LNCAP (cell line): ENCODE data around the gene BLCAP.

Experiments used
- TF ChIP-seq, protein P1 (sequence below): fragments of 450-650 bp; IDR thresholded peaks from 2 replicates; pipeline ENCODE4 v1.5.1; 2017; ENCODE audit warnings: mild to moderate bottlenecking

BLCAP gene

DNA sequence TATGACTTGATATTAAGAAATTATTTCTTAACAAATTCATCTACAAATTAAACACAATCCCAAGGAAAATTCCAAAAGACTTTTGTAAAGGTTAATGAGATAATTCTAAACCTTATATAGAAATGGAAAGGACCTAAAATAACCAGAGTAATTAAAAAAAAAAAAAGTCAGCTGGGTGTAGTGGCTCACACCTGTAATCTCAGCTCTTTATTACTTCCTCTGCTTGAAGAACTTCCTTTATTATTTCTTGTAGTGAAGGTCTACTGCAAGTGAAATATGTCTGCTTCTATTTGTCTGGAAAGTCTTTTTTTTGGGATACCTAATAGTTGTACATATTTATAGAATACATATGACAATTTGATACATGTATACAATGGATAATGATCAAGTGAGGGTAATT is 20.2 kb upstream of the BLCAP start:
- TF ChIP-seq, protein P1, sequence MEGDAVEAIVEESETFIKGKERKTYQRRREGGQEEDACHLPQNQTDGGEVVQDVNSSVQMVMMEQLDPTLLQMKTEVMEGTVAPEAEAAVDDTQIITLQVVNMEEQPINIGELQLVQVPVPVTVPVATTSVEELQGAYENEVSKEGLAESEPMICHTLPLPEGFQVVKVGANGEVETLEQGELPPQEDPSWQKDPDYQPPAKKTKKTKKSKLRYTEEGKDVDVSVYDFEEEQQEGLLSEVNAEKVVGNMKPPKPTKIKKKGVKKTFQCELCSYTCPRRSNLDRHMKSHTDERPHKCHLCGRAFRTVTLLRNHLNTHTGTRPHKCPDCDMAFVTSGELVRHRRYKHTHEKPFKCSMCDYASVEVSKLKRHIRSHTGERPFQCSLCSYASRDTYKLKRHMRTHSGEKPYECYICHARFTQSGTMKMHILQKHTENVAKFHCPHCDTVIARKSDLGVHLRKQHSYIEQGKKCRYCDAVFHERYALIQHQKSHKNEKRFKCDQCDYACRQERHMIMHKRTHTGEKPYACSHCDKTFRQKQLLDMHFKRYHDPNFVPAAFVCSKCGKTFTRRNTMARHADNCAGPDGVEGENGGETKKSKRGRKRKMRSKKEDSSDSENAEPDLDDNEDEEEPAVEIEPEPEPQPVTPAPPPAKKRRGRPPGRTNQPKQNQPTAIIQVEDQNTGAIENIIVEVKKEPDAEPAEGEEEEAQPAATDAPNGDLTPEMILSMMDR, result no peak

DNA sequence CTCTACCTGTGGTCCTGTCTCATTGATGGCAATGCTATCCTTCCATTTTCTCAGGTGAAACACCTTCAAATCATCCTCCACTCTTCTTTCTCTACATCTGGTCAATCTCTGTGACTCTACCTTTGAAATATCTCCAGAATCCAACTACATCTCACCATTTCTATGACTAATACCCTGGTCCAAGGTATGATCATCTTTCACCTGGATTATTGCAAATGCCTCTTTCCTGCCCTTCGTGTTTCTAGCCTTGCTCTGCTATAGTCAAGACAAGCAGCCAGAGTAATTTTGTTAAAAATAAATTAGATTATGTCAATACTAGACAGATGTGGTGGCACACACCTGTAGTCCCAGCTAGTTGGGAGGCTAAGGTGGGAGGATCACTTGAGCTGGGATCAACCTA is 17.8 kb upstream of the BLCAP start:
- TF ChIP-seq, protein P1, result no peak

DNA sequence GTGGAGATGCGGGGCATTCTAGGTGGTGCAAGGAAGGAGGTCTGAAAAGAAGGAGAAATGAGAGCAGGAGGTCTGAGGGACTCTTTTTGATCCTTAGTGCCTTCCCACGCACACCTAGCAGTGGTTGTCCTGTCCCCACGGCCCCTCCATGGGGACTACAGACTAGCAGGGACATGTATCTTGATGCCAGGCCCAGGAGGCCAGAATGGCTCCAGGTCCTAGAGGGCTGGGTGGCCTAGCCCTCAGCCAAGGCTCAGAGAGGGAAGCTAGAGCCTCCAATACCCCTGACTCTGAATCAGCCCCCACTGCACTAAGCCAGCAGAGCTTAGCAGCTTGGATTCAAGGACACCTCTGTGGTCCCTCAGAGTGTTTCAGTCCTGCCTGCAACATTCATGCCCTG is 16.7 kb upstream of the BLCAP start:
- TF ChIP-seq, protein P1, result no peak

DNA sequence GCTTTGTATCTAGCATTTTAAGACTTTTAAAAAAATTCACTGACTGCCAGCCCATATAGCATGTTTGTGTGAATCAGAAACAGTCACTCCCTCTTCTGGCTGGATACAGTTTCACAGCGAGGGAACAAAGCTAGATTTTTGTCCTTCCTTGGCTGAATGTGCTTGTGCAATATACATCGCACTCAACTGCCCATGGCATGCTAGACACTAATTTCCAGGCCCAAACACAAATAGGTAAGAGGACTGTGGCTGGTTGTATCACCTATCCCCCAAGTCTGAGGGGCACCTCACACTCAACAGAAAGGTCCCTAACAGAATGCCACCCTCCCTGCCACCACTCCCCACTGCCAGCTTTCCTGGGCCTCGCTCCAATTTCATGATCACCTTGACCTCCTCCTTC is 16.2 kb upstream of the BLCAP start:
- TF ChIP-seq, protein P1, result peak; percentile 37; the same call in 1 of the 2 replicates

DNA sequence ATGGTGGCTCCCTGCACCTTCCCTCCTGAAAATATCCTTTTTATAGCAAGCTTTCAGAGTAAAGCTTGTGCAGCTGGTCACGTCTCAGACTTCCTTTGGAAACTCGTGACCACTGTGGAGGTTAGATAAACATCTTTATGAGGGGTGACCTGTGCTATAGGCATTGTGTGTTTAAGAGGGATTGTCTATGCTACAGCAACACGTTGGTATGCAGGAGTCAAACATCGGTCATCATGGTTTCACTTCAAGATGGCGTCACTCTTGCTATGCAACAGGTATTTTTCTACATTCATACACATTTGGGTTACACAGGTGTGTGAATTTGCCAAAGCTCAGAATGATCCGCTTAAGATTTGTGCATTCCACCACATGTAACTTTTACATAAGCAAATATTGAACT is 14.6 kb upstream of the BLCAP start:
- TF ChIP-seq, protein P1, result no peak

DNA sequence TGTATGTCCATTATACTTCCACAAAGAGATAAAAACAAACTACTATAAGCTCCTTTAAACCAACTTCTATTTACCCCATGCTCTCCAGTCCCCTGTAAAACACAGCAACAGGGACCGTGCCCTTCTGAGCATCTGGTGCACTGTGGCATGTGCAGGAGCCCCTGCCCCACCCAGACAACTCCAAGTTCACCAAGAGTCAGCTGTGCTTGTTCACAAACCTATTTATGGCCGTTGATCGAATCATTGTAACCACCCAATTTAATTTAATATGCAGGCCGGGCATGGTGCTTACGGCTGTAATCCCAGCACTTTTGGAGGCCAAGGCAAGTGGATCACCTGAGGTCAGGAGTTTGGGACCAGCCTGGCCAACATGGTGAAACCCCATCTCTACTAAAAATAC is 13.7 kb upstream of the BLCAP start:
- TF ChIP-seq, protein P1, result no peak

DNA sequence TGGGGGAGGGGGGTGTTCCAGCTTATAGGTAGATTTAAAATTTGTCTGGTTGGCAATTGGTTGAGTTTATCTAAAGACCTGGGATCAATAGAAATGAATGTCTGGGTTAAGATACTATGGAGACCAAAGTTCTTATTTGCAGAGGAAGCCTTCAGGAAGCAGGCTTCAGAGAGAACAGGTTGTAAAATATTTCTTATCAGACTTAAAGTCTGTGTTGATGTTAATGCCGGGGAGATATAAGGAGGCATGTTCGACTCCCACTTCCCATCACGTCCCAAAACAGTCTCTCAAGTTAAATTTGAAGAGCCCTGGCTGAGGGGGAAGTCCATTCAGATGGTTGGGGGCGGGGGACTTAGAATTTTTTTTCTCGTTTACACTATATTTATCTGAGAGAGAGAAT is 12.3 kb upstream of the BLCAP start:
- TF ChIP-seq, protein P1, result no peak

DNA sequence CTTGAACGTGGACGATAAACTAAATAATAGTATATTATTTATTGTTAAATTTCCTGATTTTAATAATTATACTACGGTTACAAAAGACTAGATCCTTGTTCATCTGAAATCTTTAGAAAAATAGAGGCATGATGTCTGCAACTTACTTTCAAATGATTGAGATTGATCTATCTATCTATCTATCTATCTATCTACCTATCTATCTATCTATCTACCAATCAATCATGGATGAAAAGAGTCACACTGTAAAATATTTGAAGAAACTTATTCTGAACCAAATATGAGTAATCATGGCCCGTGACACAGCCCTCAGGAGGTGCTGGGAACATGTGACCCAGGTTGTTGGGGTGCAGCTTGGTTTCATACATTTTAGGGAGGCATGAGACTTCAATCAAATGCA is 11.7 kb upstream of the BLCAP start:
- TF ChIP-seq, protein P1, result no peak
